ENCODE measurements around the gene MARCHF3. TPM values are rescaled to one million over a fixed set of nuclear protein-coding genes. Genes with fewer than 3 reads are reported as not detected.

MARCHF3 gene
- total RNA-seq, 4 donors from 2014 or later: 1.5 to 12.8 (median 6.0) TPM

DNA sequence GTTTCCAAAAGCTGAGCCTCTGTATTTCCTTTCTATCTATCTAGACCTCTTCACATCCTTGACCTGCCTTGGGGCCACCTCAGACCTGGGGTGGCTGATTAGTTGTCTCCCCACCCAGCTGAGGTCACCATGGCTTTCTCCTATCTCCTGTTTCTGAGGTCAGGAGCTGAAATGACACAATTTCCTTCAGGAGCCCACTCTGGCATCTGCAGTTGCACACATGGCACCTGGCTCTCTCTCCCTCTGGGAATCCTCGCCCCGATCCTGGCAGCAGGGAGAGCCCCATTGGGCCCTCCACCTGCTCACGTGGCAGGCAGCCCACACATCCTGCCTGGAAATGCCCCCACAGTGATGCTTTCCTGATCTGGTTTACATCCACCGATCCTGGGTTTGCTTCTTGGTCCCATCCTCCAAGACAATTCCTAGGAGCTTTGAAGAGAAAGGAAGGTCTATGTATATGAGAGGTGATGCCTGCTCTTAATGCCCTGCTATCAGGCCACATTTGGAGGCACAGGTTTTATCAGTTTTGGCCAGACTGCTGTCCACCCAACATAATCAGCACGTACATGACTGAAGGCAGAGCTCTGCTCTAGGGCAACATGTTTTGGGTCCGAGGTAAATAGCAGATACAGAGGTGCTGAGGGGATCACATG, 53.7 kb downstream of the MARCHF3 start:
- WGBS, 2 donors (ENCODE audit: low coverage in 1 of 2): 92 to 93% methylated on average over 2 to 5 of the region's 6 CpGs
- no peak for ATAC-seq
- TF ChIP-seq, protein P1, sequence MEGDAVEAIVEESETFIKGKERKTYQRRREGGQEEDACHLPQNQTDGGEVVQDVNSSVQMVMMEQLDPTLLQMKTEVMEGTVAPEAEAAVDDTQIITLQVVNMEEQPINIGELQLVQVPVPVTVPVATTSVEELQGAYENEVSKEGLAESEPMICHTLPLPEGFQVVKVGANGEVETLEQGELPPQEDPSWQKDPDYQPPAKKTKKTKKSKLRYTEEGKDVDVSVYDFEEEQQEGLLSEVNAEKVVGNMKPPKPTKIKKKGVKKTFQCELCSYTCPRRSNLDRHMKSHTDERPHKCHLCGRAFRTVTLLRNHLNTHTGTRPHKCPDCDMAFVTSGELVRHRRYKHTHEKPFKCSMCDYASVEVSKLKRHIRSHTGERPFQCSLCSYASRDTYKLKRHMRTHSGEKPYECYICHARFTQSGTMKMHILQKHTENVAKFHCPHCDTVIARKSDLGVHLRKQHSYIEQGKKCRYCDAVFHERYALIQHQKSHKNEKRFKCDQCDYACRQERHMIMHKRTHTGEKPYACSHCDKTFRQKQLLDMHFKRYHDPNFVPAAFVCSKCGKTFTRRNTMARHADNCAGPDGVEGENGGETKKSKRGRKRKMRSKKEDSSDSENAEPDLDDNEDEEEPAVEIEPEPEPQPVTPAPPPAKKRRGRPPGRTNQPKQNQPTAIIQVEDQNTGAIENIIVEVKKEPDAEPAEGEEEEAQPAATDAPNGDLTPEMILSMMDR (IDR thresholded peaks at IDR 0.05): no peak
- no peak for TF ChIP-seq POLR2AphosphoS5 (IDR thresholded peaks at IDR 0.05)
- no peak for TF ChIP-seq POLR2A (IDR thresholded peaks at IDR 0.05)
- TF ChIP-seq EP300 (IDR thresholded peaks at IDR 0.05): no peak

DNA sequence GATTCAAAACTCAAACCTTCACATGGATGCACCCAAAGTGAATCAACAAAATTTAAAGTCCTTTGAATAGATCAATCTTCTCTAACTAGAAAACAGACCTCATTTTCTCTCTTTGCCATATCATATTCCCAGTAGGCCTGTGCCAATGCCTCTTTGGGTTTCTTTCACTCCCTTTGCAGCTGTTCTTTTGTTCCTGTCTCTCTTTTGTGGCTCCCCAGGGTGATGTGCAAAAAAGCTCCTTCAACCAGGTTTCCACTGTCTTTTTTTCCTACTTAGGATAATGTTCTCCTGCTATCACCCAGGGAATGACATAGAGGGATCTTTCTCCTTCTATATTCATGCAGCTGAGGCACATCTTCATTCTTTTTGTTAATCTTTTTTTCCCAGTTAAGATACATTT, 54.6 kb downstream of the MARCHF3 start:
- TF ChIP-seq POLR2AphosphoS5 (IDR thresholded peaks at IDR 0.05) (no peak), POLR2A (IDR thresholded peaks at IDR 0.05) (no peak), EP300 (IDR thresholded peaks at IDR 0.05) (no peak)
- TF ChIP-seq, protein P1 (IDR thresholded peaks at IDR 0.05): no peak
- Histone ChIP-seq H3K36me3 (no peaks in the 10 kb centered on the region), H3K27me3 (no peaks in the 10 kb centered on the region), H3K4me1 (peaks cover 0 to 11% (median 7%) of the 10 kb centered on the region in 3 donors), H3K4me3 (no peak overlapping the region), H3K27ac (no peak overlapping the region), H3K9me3 (no peaks in the 10 kb centered on the region)
- ATAC-seq: no peak

More for the DNA sequence above, 53.7 kb downstream of the MARCHF3 start:
- Histone ChIP-seq H3K4me1 (peaks cover 0 to 3% (median 2%) of the 10 kb centered on the region in 3 donors), H3K27me3 (no peaks in the 10 kb centered on the region), H3K36me3 (no peaks in the 10 kb centered on the region), H3K9me3 (no peaks in the 10 kb centered on the region), H3K4me3 (no peak overlapping the region), H3K27ac (no peak overlapping the region)

DNA sequence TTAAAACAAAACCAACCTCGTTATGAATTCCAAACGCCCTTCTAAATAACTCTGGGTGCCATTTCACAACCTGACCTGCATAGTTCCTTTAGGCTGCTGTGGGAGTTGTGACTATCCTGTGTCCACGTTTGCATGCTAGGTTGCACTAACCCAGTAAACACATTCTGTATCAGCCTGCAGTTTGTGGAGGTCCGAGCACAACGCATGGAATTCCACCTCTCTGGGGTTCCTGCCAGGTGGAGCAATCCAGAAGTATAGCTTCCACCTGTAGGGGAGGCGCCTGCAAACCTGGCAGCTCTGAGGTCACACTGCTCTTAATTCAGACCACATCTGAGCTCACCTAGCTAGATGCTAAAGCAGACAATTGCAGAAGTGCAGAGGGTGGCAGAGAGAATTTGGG, 57.2 kb downstream of the MARCHF3 start:
- no peaks in the 10 kb centered on the region for H3K9me3 ChIP-seq
- peaks cover 0 to 15% (median 8%) of the 10 kb centered on the region in 3 donors for H3K4me1 ChIP-seq
- 73 to 77% methylated on average over 3 of the region's 6 CpGs for WGBS, 2 donors (ENCODE audit: low coverage in 1 of 2)
- no peaks in the 10 kb centered on the region for H3K27me3 ChIP-seq
- no peak overlapping the region for H3K27ac ChIP-seq
- H3K36me3 ChIP-seq: no peaks in the 10 kb centered on the region
- ATAC-seq: no peak
- H3K4me3 ChIP-seq: no peak overlapping the region
- TF ChIP-seq, protein P1 (IDR thresholded peaks at IDR 0.05): no peak
- no peak for TF ChIP-seq POLR2A (IDR thresholded peaks at IDR 0.05)
- TF ChIP-seq POLR2AphosphoS5 (IDR thresholded peaks at IDR 0.05): no peak
- TF ChIP-seq EP300 (IDR thresholded peaks at IDR 0.05): no peak

DNA sequence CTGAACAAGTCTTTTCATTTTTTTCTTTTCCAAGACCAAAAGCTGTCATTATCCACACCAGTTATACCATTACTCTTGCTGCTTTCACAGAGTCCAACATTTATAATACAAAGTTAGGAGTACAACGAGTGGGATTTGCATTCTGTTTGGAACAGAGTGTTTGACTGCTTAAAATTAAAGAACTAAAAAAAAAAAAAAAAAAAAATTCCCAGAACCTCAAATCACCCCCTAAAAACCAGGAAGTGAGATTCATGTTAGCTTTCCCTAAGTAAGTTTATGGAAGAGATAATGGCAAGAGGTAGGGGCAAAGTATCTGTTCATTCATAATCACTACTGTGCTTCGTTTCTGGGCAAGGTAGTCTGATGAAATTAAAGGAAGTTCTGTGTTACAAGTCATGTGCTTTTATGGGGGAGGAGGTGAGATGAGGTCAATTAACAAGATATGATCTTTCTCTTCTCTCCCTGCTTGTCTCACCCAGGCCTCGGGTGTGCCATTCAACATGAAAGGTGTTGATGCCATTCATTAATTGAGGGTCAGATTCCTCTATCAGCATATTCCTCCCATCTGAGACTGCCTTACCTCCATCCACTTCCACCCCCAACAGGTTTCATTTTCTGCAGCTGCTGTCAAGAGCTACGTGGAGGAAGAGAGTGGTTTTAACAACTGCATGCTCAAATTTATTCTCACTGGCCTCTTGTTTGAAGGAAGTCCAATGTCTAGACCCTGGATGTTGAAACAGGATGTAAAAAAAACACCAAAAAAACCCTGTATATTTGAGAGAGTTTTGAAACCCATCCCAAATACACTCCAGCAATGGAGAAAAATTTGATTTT, 58.1 kb downstream of the MARCHF3 start:
- H3K27ac ChIP-seq: no peak overlapping the region
- TF ChIP-seq, protein P1 (IDR thresholded peaks at IDR 0.05): no peak
- TF ChIP-seq POLR2AphosphoS5 (IDR thresholded peaks at IDR 0.05): no peak
- no peak for TF ChIP-seq EP300 (IDR thresholded peaks at IDR 0.05)
- TF ChIP-seq POLR2A (IDR thresholded peaks at IDR 0.05): no peak
- 46 to 48% methylated on average over 3 to 4 of the region's 4 CpGs for WGBS, 2 donors (ENCODE audit: low coverage in 1 of 2)
- no peaks in the 10 kb centered on the region for H3K27me3 ChIP-seq
- no peaks in the 10 kb centered on the region for H3K9me3 ChIP-seq
- H3K4me3 ChIP-seq: no peak overlapping the region
- peaks cover 0 to 15% (median 8%) of the 10 kb centered on the region in 3 donors for H3K4me1 ChIP-seq
- ATAC-seq: no peak
- no peaks in the 10 kb centered on the region for H3K36me3 ChIP-seq

Measured in gastroesophageal sphincter (tissue), 4 donors.